GM12878 (cell line): ENCODE measurements around the gene KRTAP10-5. TPM values are rescaled to one million over a fixed set of nuclear protein-coding genes. Genes with fewer than 3 reads are reported as not detected.

Experiments
- CEBPB ChIP-seq, 2 experiments: fragments of 150-350 bp in 1 of 2; IDR thresholded peaks; 2 replicates each; pipeline ENCODE4 v1.6.1; 2012 to 2014; ENCODE audit warnings: low read depth in 2 of 2, low read length in 2 of 2, borderline replicate concordance in 1 of 2, inconsistent platforms in 1 of 2
- EP300 ChIP-seq, 2 experiments: fragments of 150-350 bp in 1 of 2; IDR thresholded peaks; 2 replicates each; pipeline ENCODE4 v1.6.1; 2011 to 2012; ENCODE audit warnings: low read depth in 2 of 2, low read length in 2 of 2, borderline replicate concordance in 1 of 2, improper control_type of control experiment in 1 of 2, inconsistent platforms in 1 of 2; ENCODE audit not compliant: control insufficient read depth in 1 of 2
- LARP7 ChIP-seq: fragments of 450-650 bp; IDR thresholded peaks from 2 replicates; pipeline ENCODE4 v1.6.1; 2017; ENCODE audit warnings: mild to moderate bottlenecking
- MYB ChIP-seq: fragments of 150-350 bp; IDR thresholded peaks from 2 replicates; pipeline ENCODE4 v1.6.1; 2014; ENCODE audit warnings: mild to moderate bottlenecking, low read depth, low read length, borderline replicate concordance
- NFYB ChIP-seq: IDR thresholded peaks from 2 replicates; pipeline ENCODE4 v1.6.1; 2011; ENCODE audit warnings: low read depth, mild to moderate bottlenecking, low read length, improper control_type of control experiment, moderate library complexity; ENCODE audit not compliant: insufficient read depth
- RAD51 ChIP-seq: fragments of 450-650 bp; IDR thresholded peaks from 2 replicates; pipeline ENCODE4 v1.6.1; 2016; ENCODE audit warnings: moderate library complexity, mild to moderate bottlenecking, inconsistent platforms
- RELA ChIP-seq: fragments of 450-650 bp; IDR thresholded peaks from 2 replicates; pipeline ENCODE4 v1.8.0; 2014; ENCODE audit warnings: borderline replicate concordance; ENCODE audit not compliant: partially characterized antibody
- WRNIP1 ChIP-seq: IDR thresholded peaks from 2 replicates; pipeline ENCODE4 v1.6.1; 2011; ENCODE audit warnings: low read depth, low read length, improper control_type of control experiment, borderline replicate concordance
- ZNF24 ChIP-seq: fragments of 450-650 bp; IDR thresholded peaks from 2 replicates; pipeline ENCODE4 v1.6.1; 2017; ENCODE audit warnings: antibody characterized with exemption, mild to moderate bottlenecking
- ZNF384 ChIP-seq: IDR thresholded peaks from 2 replicates; pipeline ENCODE4 v1.6.1; 2012; ENCODE audit warnings: low read depth, mild to moderate bottlenecking, low read length, improper control_type of control experiment, borderline replicate concordance
- polyA plus RNA-seq, 11 experiments: library from polyadenylated mRNA; depleted of rRNA in 4 of 11; unstranded in 6 of 11; stranded (reverse) in 5 of 11; fragments of >200 nt; fragmentation: Nextera tagmentation in 4 of 11; fragmentation: Illumina TruSeq in 1 of 11; extraction: Ambion mirVana in 4 of 11; extraction: Trizol in 1 of 11; gene quantifications; 1 replicate in 1 of 11; 2 replicates in 10 of 11; pipeline versions ENCODE4 v1.2.1 to v1.2.3, GENCODE V29; 2011 to 2016; ENCODE audit warnings: inconsistent platforms in 2 of 11, missing spikeins in 2 of 11, low read depth in 1 of 11
- total RNA-seq, 4 experiments: library from RNA; depleted of rRNA in 3 of 4; stranded (reverse); fragments of >200 nt in 3 of 4; fragmentation: Illumina TruSeq in 1 of 4; extraction: Trizol in 1 of 4; gene quantifications; 2 replicates each; pipeline versions ENCODE4 v1.2.1 to v1.2.3, GENCODE V29; 2013 to 2021
- TF ChIP-seq, protein P1 (sequence below): fragments of 150-350 bp; IDR thresholded peaks from 2 replicates; pipeline ENCODE4 v1.6.1; 2014; ENCODE audit warnings: mild to moderate bottlenecking, low read depth, low read length

The KRTAP10-5 gene
- total and polyA plus RNA-seq, 10 of the 15 experiments (the other 5 are each of a cell fraction or from before 2014, with no cell fraction given) = not detected

DNA sequence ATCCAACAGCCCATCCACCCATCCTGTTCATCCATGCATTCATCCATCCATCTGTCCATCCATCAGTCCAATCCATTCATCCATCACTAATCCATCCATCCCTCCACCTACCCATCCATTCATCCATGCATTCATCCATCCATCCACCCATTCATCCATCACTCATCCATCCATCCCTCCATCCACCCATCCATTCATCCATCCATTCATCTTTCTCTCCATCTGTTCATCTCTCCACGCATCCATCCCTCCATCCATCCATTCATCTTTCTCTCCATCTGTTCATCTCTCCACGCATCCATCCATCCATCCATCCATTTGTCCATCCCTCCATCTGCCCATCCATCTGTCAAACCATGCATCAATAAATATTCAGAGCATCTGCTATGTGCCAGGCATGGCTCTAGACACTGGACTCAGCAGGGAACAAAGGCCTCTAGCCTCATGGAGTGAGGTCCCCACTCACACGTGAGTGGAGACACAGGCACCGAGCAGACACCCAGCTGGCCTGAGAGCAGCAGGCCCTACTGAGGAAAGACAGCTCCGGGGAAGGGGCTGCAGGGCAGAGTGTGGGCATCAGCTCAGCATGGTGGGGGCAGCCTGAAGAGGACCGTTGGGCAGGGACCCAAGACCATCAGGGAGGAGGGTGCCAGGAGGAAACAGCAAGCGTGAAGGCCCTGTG, 50.0 kb downstream of the KRTAP10-5 start (continued):
- TF ChIP-seq WRNIP1 (no peak), EP300 (IDR thresholded peaks at IDR 0.05; ENCODE audit: borderline replicate concordance in 1 of 2, control insufficient read depth in 1 of 2, low read depth in 2 of 2, low read length in 2 of 2) (no peak), LARP7 (no peak), RAD51 (no peak), NFYB (no peak), CEBPB (IDR thresholded peaks at IDR 0.05; ENCODE audit: borderline replicate concordance in 1 of 2, low read depth in 2 of 2, low read length in 2 of 2) (no peak), ZNF384 (no peak), ZNF24 (no peak), RELA (no peak), MYB (no peak)
- TF ChIP-seq, protein P1, sequence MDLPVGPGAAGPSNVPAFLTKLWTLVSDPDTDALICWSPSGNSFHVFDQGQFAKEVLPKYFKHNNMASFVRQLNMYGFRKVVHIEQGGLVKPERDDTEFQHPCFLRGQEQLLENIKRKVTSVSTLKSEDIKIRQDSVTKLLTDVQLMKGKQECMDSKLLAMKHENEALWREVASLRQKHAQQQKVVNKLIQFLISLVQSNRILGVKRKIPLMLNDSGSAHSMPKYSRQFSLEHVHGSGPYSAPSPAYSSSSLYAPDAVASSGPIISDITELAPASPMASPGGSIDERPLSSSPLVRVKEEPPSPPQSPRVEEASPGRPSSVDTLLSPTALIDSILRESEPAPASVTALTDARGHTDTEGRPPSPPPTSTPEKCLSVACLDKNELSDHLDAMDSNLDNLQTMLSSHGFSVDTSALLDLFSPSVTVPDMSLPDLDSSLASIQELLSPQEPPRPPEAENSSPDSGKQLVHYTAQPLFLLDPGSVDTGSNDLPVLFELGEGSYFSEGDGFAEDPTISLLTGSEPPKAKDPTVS = no peak
